MM.1S (cell line): Measurements from ENCODE around the gene RBM11.

ENCODE experiments used
- DNase-seq: peaks from one replicate; pipeline ENCODE4 v3.0.0-alpha.2; 2015
- H2AFZ ChIP-seq: fragments of 300-600 bp; sonication (generic); 2 replicates; pipeline ENCODE4 v1.6.0; 2016; ENCODE audit warnings: antibody characterized with exemption, low read length
- H3F3A ChIP-seq: fragments of 300-600 bp; sonication (generic); 2 replicates; pipeline ENCODE4 v1.6.1; 2016; ENCODE audit warnings: mild to moderate bottlenecking, antibody characterized with exemption, low read length, moderate library complexity, mixed read lengths; ENCODE audit not compliant: insufficient read depth
- H3K27ac ChIP-seq: fragments of 300-600 bp; sonication (generic); 2 replicates; pipeline ENCODE4 v1.5.1; 2016; ENCODE audit warnings: mild to moderate bottlenecking, low read length
- H3K27me3 ChIP-seq: fragments of 300-600 bp; sonication (generic); replicated peaks from 2 replicates; pipeline ENCODE4 v1.6.0; 2016; ENCODE audit warnings: low read length; ENCODE audit not compliant: insufficient read depth
- H3K36me3 ChIP-seq: fragments of 300-600 bp; sonication (generic); replicated peaks from 2 replicates; pipeline ENCODE4 v1.6.1; 2016; ENCODE audit warnings: mild to moderate bottlenecking, low read length, mixed read lengths; ENCODE audit not compliant: insufficient read depth
- H3K4me1 ChIP-seq: fragments of 300-600 bp; sonication (generic); 2 replicates; pipeline ENCODE4 v1.6.1; 2016; ENCODE audit warnings: low read length, mixed read lengths
- H3K4me2 ChIP-seq: fragments of 300-600 bp; sonication (generic); 2 replicates; pipeline ENCODE4 v1.6.0; 2016; ENCODE audit warnings: low read depth, low read length
- H3K4me3 ChIP-seq: fragments of 300-600 bp; sonication (generic); 2 replicates; pipeline ENCODE4 v1.5.1; 2016; ENCODE audit warnings: low read length, mixed read lengths
- H3K79me2 ChIP-seq: fragments of 300-600 bp; sonication (generic); 2 replicates; pipeline ENCODE4 v1.6.1; 2016; ENCODE audit warnings: mixed run types, low read length, mixed read lengths
- H3K9ac ChIP-seq: fragments of 300-600 bp; sonication (generic); 2 replicates; pipeline ENCODE4 v1.6.1; 2016; ENCODE audit warnings: low read length, mixed read lengths
- H3K9me2 ChIP-seq: fragments of 300-600 bp; sonication (generic); replicated peaks from 2 replicates; pipeline ENCODE4 v1.6.1; 2016; ENCODE audit warnings: mild to moderate bottlenecking, low read length, mixed read lengths; ENCODE audit not compliant: insufficient read depth
- H3K9me3 ChIP-seq: fragments of 300-600 bp; sonication (generic); replicated peaks from 2 replicates; pipeline ENCODE4 v1.6.1; 2016; ENCODE audit warnings: mild to moderate bottlenecking, low read length, mixed read lengths; ENCODE audit not compliant: insufficient read depth
- H4K20me1 ChIP-seq: fragments of 300-600 bp; sonication (generic); 2 replicates; pipeline ENCODE4 v1.6.1; 2016; ENCODE audit warnings: mild to moderate bottlenecking, low read length, moderate library complexity, mixed read lengths; ENCODE audit not compliant: insufficient read depth
- EZH2 ChIP-seq: fragments of 300-600 bp; sonication (generic); optimal IDR thresholded peaks from 2 replicates; pipeline ENCODE3; 2017; ENCODE audit warnings: low read depth, mild to moderate bottlenecking, antibody characterized with exemption, low read length, mixed read lengths
- EZH2phosphoT487 ChIP-seq: fragments of 300-600 bp; sonication (generic); IDR thresholded peaks from 2 replicates; pipeline ENCODE4 v1.6.1; 2018; ENCODE audit warnings: antibody characterized with exemption, low read length
- TF ChIP-seq, protein P1 (sequence below): fragments of 300-600 bp; sonication (generic); IDR thresholded peaks from 2 replicates; pipeline ENCODE4 v1.5.1; 2016; ENCODE audit warnings: antibody characterized with exemption, low read length, mixed read lengths

Gene RBM11

DNA sequence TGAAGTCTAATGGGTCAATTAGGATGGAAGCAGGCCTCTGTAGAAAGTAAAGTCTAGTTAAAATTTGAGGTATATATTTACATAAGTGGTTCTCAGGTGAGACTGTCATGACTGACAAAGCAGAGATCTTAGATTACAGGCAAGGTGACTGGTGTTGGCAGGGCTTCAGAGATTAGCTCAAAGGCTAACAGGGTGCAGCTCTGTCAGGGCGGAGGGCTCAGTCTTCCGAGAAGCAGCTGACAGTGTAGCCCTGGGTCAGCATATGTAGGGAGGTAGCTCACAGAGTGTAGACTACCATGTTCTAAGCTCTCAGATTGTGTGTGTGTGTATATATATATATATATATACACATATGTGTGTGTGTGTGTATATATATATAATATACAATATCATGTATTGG is 54.7 kb downstream of the RBM11 start:
- no peaks in the 10 kb centered on the region for H3K79me2 ChIP-seq
- H3K4me2 ChIP-seq: no peak overlapping the region
- no peaks in the 10 kb centered on the region for H3K9me3 ChIP-seq
- no peak overlapping the region for H2AFZ ChIP-seq
- no peak for TF ChIP-seq EZH2
- no peak for TF ChIP-seq EZH2phosphoT487
- TF ChIP-seq, protein P1, sequence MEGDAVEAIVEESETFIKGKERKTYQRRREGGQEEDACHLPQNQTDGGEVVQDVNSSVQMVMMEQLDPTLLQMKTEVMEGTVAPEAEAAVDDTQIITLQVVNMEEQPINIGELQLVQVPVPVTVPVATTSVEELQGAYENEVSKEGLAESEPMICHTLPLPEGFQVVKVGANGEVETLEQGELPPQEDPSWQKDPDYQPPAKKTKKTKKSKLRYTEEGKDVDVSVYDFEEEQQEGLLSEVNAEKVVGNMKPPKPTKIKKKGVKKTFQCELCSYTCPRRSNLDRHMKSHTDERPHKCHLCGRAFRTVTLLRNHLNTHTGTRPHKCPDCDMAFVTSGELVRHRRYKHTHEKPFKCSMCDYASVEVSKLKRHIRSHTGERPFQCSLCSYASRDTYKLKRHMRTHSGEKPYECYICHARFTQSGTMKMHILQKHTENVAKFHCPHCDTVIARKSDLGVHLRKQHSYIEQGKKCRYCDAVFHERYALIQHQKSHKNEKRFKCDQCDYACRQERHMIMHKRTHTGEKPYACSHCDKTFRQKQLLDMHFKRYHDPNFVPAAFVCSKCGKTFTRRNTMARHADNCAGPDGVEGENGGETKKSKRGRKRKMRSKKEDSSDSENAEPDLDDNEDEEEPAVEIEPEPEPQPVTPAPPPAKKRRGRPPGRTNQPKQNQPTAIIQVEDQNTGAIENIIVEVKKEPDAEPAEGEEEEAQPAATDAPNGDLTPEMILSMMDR: no peak
- no peak for DNase-seq
- H4K20me1 ChIP-seq: no peaks in the 10 kb centered on the region
- no peaks in the 10 kb centered on the region for H3K4me1 ChIP-seq
- no peaks in the 10 kb centered on the region for H3K27me3 ChIP-seq
- H3K27ac ChIP-seq: no peak overlapping the region
- H3F3A ChIP-seq: no peaks in the 10 kb centered on the region
- no peaks in the 10 kb centered on the region for H3K9me2 ChIP-seq
- H3K36me3 ChIP-seq: no peaks in the 10 kb centered on the region
- H3K4me3 ChIP-seq: no peak overlapping the region
- H3K9ac ChIP-seq: no peak overlapping the region

DNA sequence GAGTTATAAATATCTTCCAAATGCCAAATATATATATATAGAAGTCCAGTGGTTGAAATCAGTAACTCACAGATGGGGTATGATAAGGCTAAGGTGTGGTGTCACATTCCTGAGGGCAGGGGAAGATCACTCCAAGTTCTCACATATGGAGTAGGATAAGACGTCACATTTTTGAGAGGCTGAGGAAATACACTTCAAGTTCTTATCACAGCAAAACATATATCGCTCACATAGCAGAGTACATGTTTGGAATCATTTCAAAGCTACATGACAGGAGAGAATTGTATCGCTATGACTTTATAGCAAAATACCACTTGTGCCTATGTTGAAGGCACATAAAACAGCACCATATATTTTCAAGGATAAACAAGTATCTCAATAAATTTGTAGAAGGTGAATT is 55.1 kb downstream of the RBM11 start:
- Histone ChIP-seq H3F3A (no peaks in the 10 kb centered on the region), H3K4me2 (no peak overlapping the region), H4K20me1 (no peaks in the 10 kb centered on the region), H3K9ac (no peak overlapping the region), H3K36me3 (no peaks in the 10 kb centered on the region), H3K9me3 (no peaks in the 10 kb centered on the region), H3K4me3 (no peak overlapping the region), H3K79me2 (no peaks in the 10 kb centered on the region), H2AFZ (no peak overlapping the region), H3K27me3 (no peaks in the 10 kb centered on the region), H3K27ac (no peak overlapping the region), H3K4me1 (no peaks in the 10 kb centered on the region), H3K9me2 (no peaks in the 10 kb centered on the region)
- DNase-seq: no peak
- no peak for TF ChIP-seq EZH2phosphoT487

DNA sequence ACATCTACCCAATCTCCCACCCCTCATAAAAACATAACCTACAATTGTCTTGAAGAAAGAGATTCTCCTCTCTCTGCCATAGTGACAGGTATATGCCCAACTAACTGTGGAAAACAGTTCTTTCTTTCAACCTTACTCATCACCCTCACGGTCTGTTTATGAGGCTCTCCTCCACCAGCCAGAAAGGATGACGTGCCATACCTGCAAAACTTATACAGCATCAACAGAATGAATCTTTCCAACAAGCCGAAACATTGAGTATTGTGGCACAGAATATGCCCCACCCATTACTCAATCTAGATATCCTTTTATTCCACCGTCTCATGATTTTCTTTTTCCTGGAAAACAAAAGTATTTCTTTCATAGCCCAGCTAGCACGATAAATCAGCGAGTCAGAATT is 55.7 kb downstream of the RBM11 start:
- H3K27me3 ChIP-seq: no peaks in the 10 kb centered on the region
- no peaks in the 10 kb centered on the region for H3K36me3 ChIP-seq

More for the DNA sequence above, 55.7 kb downstream of the RBM11 start:
- Histone ChIP-seq H4K20me1 (no peaks in the 10 kb centered on the region), H3K4me3 (no peak overlapping the region), H3K9me3 (no peaks in the 10 kb centered on the region), H3F3A (no peaks in the 10 kb centered on the region), H3K27ac (no peak overlapping the region), H3K79me2 (no peaks in the 10 kb centered on the region), H3K9ac (no peak overlapping the region), H2AFZ (no peak overlapping the region), H3K4me1 (no peaks in the 10 kb centered on the region), H3K9me2 (no peaks in the 10 kb centered on the region), H3K4me2 (no peak overlapping the region)
- no peak for DNase-seq
- TF ChIP-seq EZH2phosphoT487: no peak
- no peak for TF ChIP-seq EZH2
- TF ChIP-seq, protein P1: no peak
